Chondrocyte (in vitro differentiated cells): Measurements from ENCODE around the gene STX5. TPM values are rescaled to one million over a fixed set of nuclear protein-coding genes. Genes with fewer than 3 reads are reported as not detected.
A peak's percentile ranks its signal among the peaks of the same experiment; 100 is the strongest.
"Not testable (repeated sequence)": the region's sequence is repeated elsewhere in the genome, so short reads cannot be mapped to it uniquely, and the experiment has no call there.

Experiments
- DNase-seq: peaks from one replicate; pipeline ENCODE4 v3.0.0; 2021; ENCODE audit warnings: mixed read lengths, low spot score
- H3K27ac Mint-ChIP-seq: one replicate; pipeline ENCODE4 v1.8.0; 2021; ENCODE audit warnings: mild to moderate bottlenecking, moderate library complexity, mixed read lengths; ENCODE audit not compliant: unreplicated experiment
- H3K27me3 Mint-ChIP-seq: 2 replicates; pipeline ENCODE4 v1.8.0; 2021; ENCODE audit warnings: low read depth, mixed read lengths
- H3K36me3 Mint-ChIP-seq: 2 replicates; pipeline ENCODE4 v1.8.0; 2021; ENCODE audit warnings: low read depth, mixed read lengths
- H3K4me1 Mint-ChIP-seq: 2 replicates; pipeline ENCODE4 v1.8.0; 2021; ENCODE audit warnings: low read depth, mild to moderate bottlenecking, mixed read lengths
- H3K4me3 Mint-ChIP-seq: one replicate; pipeline ENCODE4 v1.8.0; 2021; ENCODE audit warnings: mild to moderate bottlenecking, moderate library complexity, mixed read lengths; ENCODE audit not compliant: unreplicated experiment
- H3K9me3 Mint-ChIP-seq: 2 replicates; pipeline ENCODE4 v1.8.0; 2021; ENCODE audit warnings: low read depth, mixed read lengths
- total RNA-seq: library from RNA; stranded (reverse); gene quantifications from 3 replicates; pipeline ENCODE4 v1.2.1, GENCODE V29; 2021
- TF ChIP-seq, protein P1 (sequence below): fragments of 200-600 bp; sonication (generic); IDR thresholded peaks from 2 replicates; pipeline ENCODE4 v1.5.0; 2021; ENCODE audit warnings: antibody characterized with exemption, mild to moderate bottlenecking, moderate library complexity

STX5 gene
- total RNA-seq, 1 donor from 2014 or later: 45.5 TPM

GRCh38 chr11:62860835-62861563 is 29.1 kb upstream of the STX5 start:
- Mint-ChIP-seq H3K4me1 (peaks cover 32% of the 10 kb centered on the region), H3K36me3 (no peaks in the 10 kb centered on the region), H3K4me3 (no peak overlapping the region), H3K9me3 (no peaks in the 10 kb centered on the region), H3K27ac (no peak overlapping the region), H3K27me3 (no peaks in the 10 kb centered on the region)
- TF ChIP-seq, protein P1, sequence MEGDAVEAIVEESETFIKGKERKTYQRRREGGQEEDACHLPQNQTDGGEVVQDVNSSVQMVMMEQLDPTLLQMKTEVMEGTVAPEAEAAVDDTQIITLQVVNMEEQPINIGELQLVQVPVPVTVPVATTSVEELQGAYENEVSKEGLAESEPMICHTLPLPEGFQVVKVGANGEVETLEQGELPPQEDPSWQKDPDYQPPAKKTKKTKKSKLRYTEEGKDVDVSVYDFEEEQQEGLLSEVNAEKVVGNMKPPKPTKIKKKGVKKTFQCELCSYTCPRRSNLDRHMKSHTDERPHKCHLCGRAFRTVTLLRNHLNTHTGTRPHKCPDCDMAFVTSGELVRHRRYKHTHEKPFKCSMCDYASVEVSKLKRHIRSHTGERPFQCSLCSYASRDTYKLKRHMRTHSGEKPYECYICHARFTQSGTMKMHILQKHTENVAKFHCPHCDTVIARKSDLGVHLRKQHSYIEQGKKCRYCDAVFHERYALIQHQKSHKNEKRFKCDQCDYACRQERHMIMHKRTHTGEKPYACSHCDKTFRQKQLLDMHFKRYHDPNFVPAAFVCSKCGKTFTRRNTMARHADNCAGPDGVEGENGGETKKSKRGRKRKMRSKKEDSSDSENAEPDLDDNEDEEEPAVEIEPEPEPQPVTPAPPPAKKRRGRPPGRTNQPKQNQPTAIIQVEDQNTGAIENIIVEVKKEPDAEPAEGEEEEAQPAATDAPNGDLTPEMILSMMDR: no peak
- no peak for DNase-seq

DNA sequence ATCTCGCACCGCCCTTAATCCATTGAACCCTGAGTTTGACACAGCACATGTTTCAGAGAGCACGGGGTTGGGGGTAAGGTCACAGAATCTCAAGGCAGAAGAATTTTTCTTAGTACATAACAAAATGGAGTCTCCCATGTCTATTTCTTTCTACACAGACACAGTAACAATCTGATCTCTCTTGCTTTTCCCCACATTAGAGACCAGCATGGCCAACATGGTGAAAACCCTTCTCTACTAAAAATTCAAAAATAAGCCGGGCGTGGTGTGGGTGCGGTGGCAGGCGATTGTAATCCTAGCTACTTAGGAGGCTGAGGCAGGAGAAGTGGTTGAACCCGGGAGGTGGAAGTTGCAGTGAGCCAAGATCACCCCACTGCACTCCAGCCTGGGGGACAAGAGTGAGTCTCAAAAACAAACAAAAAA is 27.4 kb upstream of the STX5 start:
- H3K27ac Mint-ChIP-seq, H3K4me3 Mint-ChIP-seq, H3K9me3 Mint-ChIP-seq, H3K36me3 Mint-ChIP-seq, H3K27me3 Mint-ChIP-seq, DNase-seq: not testable (repeated sequence)
- peaks cover 42% of the 10 kb centered on the region for H3K4me1 Mint-ChIP-seq

- Mint-ChIP-seq H3K27ac (no peak overlapping the region), H3K4me1 (peaks cover 46% of the 10 kb centered on the region)
These were observed 26.4 kb upstream of the STX5 start for GRCh38 chr11:62858201-62858600.

DNA sequence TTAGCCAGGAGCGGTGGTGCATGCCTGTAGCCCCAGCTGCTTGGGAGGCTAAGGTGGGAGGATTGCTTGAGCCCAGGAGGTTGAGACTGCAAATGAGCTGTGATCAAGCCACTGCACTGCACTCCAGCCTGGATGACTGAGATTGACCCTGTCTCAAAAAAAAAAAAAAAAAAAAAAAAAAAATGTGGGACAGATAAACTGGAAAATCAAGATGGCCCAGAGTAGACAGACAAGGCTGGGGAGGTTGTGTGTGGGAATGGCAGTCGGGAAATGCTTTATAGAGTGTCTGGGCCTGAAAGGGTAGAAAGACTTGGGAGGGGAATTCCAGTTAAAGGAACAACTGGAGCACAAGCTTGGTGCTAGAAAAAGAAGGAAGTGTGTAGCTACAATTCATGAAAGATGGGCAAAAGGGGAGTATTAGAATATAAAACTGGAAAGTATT is 25.7 kb upstream of the STX5 start:
- no peak for DNase-seq
- H3K27ac Mint-ChIP-seq: peak overlapping the region; percentile 1
- TF ChIP-seq, protein P1: no peak
- H3K27me3 Mint-ChIP-seq: no peaks in the 10 kb centered on the region
- peaks cover 49% of the 10 kb centered on the region for H3K4me1 Mint-ChIP-seq
- H3K9me3 Mint-ChIP-seq: no peaks in the 10 kb centered on the region
- peaks cover 24% of the 10 kb centered on the region for H3K36me3 Mint-ChIP-seq
- H3K4me3 Mint-ChIP-seq: peak overlapping the region; percentile 95

More at GRCh38 chr11:62858201-62858600, 26.4 kb upstream of the STX5 start:
- Mint-ChIP-seq H3K9me3 (no peaks in the 10 kb centered on the region), H3K4me3 (no peak overlapping the region), H3K36me3 (peaks cover 19% of the 10 kb centered on the region), H3K27me3 (no peaks in the 10 kb centered on the region)
- TF ChIP-seq, protein P1: no peak
- no peak for DNase-seq

DNA sequence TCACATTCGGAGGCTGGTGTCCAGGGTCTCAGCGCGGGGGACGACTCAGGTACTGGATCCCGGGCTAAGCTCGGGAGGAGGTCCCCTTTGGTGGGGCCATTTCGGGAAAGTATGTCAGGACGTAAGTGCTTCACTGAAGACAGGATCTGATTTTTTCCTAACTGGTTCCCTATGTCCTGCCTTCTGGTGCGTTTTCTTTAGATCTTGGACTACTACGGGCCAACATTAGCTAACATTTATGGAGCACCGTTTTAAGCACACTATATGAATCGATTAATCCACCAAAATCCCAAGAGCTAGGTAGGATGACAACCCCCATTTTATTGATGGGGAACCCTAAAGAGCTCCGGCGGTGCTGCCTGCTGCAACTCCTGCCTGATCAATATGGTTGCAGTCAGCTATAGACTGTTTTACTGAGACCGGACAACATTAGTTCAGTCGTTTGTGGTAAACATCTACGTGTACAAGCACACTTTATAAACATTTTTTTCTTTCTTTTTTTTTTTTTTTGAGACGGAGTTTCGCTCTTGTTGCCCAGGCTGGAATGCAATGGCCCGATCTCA is 24.6 kb upstream of the STX5 start:
- peaks cover 31% of the 10 kb centered on the region for H3K36me3 Mint-ChIP-seq
- TF ChIP-seq, protein P1: no peak
- peak overlapping the region; percentile 95 for H3K27ac Mint-ChIP-seq
- H3K4me1 Mint-ChIP-seq: peaks cover 54% of the 10 kb centered on the region
- H3K4me3 Mint-ChIP-seq: peak overlapping the region; percentile 95
- no peaks in the 10 kb centered on the region for H3K27me3 Mint-ChIP-seq
- no peak for DNase-seq
- no peaks in the 10 kb centered on the region for H3K9me3 Mint-ChIP-seq
